ENCODE results near the gene PHKA1. TPM values are rescaled to one million over a fixed set of nuclear protein-coding genes. Genes with fewer than 3 reads are reported as not detected.

PHKA1 gene
- total RNA-seq, 1 experiment from 2014 or later, result 9.1 TPM

GRCh38 chrX:72634331-72634730 is 79.8 kb downstream of the PHKA1 start:
- ChIA-PET POLR2A (interaction anchor here (0.7 to 1.8 kb wide), 2 partner anchors 13 to 141 kb away, joined by 3 to 4 read pairs; no protein-coding TSS in a partner anchor), CTCF (interaction anchor here (1.5 kb wide), 1 partner anchor 8 kb away, joined by 4 read pairs; no protein-coding TSS in a partner anchor)
- no peak for DNase-seq (ENCODE audit: unreplicated experiment)
- intact Hi-C loops (cut with micrococcal nuclease), result no loop called here
- Mint-ChIP-seq H3K27ac (ENCODE audit: low read depth, unreplicated experiment) (no peak overlapping the region), H3K27me3 (ENCODE audit: insufficient read depth, unreplicated experiment) (peaks cover 81% of the 10 kb centered on the region), H3K36me3 (ENCODE audit: insufficient read depth, unreplicated experiment) (peaks cover 16% of the 10 kb centered on the region), H3K4me1 (ENCODE audit: insufficient read depth, unreplicated experiment) (no peaks in the 10 kb centered on the region), H3K9me3 (ENCODE audit: unreplicated experiment) (no peaks in the 10 kb centered on the region), H3K4me3 (ENCODE audit: unreplicated experiment) (no peak overlapping the region)
- BruUV-seq (replicated peaks), result no TSS peak
- TF ChIP-seq, protein P1, sequence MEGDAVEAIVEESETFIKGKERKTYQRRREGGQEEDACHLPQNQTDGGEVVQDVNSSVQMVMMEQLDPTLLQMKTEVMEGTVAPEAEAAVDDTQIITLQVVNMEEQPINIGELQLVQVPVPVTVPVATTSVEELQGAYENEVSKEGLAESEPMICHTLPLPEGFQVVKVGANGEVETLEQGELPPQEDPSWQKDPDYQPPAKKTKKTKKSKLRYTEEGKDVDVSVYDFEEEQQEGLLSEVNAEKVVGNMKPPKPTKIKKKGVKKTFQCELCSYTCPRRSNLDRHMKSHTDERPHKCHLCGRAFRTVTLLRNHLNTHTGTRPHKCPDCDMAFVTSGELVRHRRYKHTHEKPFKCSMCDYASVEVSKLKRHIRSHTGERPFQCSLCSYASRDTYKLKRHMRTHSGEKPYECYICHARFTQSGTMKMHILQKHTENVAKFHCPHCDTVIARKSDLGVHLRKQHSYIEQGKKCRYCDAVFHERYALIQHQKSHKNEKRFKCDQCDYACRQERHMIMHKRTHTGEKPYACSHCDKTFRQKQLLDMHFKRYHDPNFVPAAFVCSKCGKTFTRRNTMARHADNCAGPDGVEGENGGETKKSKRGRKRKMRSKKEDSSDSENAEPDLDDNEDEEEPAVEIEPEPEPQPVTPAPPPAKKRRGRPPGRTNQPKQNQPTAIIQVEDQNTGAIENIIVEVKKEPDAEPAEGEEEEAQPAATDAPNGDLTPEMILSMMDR (IDR thresholded peaks at IDR 0.05; ENCODE audit: unreplicated experiment), result no peak

- no TSS peak for BruUV-seq (replicated peaks)
- Mint-ChIP-seq H3K4me1 (ENCODE audit: insufficient read depth, unreplicated experiment) (no peaks in the 10 kb centered on the region), H3K27ac (ENCODE audit: low read depth, unreplicated experiment) (no peak overlapping the region), H3K36me3 (ENCODE audit: insufficient read depth, unreplicated experiment) (peaks cover 16% of the 10 kb centered on the region), H3K27me3 (ENCODE audit: insufficient read depth, unreplicated experiment) (peaks cover 77% of the 10 kb centered on the region), H3K4me3 (ENCODE audit: unreplicated experiment) (no peak overlapping the region), H3K9me3 (ENCODE audit: unreplicated experiment) (no peaks in the 10 kb centered on the region)
- intact Hi-C loops (cut with micrococcal nuclease), result no loop called here
- TF ChIP-seq, protein P1 (IDR thresholded peaks at IDR 0.05; ENCODE audit: unreplicated experiment), result no peak
- ChIA-PET POLR2A (no interaction called here), CTCF (interaction anchor here (0.7 kb wide), 1 partner anchor 54 kb away, joined by 4 read pairs; no protein-coding TSS in a partner anchor)
- no peak for DNase-seq (ENCODE audit: unreplicated experiment)
Observed at GRCh38 chrX:72630185-72630584, 83.9 kb downstream of the PHKA1 start.

DNA sequence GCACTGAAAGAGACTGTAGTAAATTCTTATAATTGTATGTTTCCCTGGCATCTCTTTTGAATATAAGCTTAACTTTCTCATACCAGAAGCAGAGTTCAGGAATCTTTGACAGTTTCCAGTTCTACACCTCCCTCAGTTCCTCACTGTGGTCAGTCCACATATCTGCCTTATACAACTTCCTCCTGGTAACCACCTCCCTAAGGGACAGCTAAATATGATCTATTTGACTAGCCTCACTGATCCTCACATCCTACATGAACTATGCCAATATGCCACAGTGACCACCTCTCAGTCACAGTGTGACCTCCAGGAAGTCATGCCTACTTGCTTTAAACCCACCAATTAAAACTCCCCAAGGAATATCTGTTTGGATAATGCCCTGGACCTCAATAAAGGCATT is 89.9 kb downstream of the PHKA1 start:
- no peaks in the 10 kb centered on the region for H3K36me3 Mint-ChIP-seq (ENCODE audit: insufficient read depth, unreplicated experiment)
- intact Hi-C loops (cut with micrococcal nuclease), result loop anchor here (5.0 kb wide), 1 partner anchor 88 kb away; the partner anchor contains the start of gene PHKA1
- peaks cover 16% of the 10 kb centered on the region for H3K4me1 Mint-ChIP-seq (ENCODE audit: insufficient read depth, unreplicated experiment)
- no peak for DNase-seq (ENCODE audit: unreplicated experiment)
- no peaks in the 10 kb centered on the region for H3K9me3 Mint-ChIP-seq (ENCODE audit: unreplicated experiment)
- ChIA-PET POLR2A (interaction anchor here (0.6 kb wide), 1 partner anchor 54 kb away, joined by 3 read pairs; no protein-coding TSS in a partner anchor), CTCF (interaction anchor here (0.6 kb wide), 1 partner anchor 1169 kb away, joined by 5 read pairs; no protein-coding TSS in a partner anchor)
- no peak overlapping the region for H3K27ac Mint-ChIP-seq (ENCODE audit: low read depth, unreplicated experiment)
- TF ChIP-seq, protein P1 (IDR thresholded peaks at IDR 0.05; ENCODE audit: unreplicated experiment), result no peak
- H3K4me3 Mint-ChIP-seq (ENCODE audit: unreplicated experiment), result no peak overlapping the region
- H3K27me3 Mint-ChIP-seq (ENCODE audit: insufficient read depth, unreplicated experiment), result peaks cover 34% of the 10 kb centered on the region
- BruUV-seq (replicated peaks), result no TSS peak

GRCh38 chrX:72621625-72622485 is 92.3 kb downstream of the PHKA1 start:
- no peak overlapping the region for H3K4me3 Mint-ChIP-seq (ENCODE audit: unreplicated experiment)
- H3K27me3 Mint-ChIP-seq (ENCODE audit: insufficient read depth, unreplicated experiment), result peaks cover 34% of the 10 kb centered on the region
- H3K9me3 Mint-ChIP-seq (ENCODE audit: unreplicated experiment), result no peaks in the 10 kb centered on the region
- H3K36me3 Mint-ChIP-seq (ENCODE audit: insufficient read depth, unreplicated experiment), result no peaks in the 10 kb centered on the region
- peak overlapping the region; percentile 77 for H3K27ac Mint-ChIP-seq (ENCODE audit: low read depth, unreplicated experiment)
- CTCF ChIA-PET, result interaction anchor here (0.7 kb wide), 2 partner anchors 34 to 52 kb away, joined by 3 read pairs; no protein-coding TSS in a partner anchor
- peak; percentile 47 for DNase-seq (ENCODE audit: unreplicated experiment)
- BruUV-seq (replicated peaks), result no TSS peak
- intact Hi-C loops (cut with micrococcal nuclease), result loop anchor here (5.0 kb wide), 1 partner anchor 90 kb away; the partner anchor contains the start of gene PHKA1
- TF ChIP-seq, protein P1 (IDR thresholded peaks at IDR 0.05; ENCODE audit: unreplicated experiment), result no peak
- peaks cover 16% of the 10 kb centered on the region for H3K4me1 Mint-ChIP-seq (ENCODE audit: insufficient read depth, unreplicated experiment)
- POLR2A ChIA-PET, result interaction anchor here (0.6 to 2.8 kb wide), 11 partner anchors 7 to 441 kb away, joined by 3 to 25 read pairs (median 4); partner anchors contain the start of genes PHKA1 and PIN4

Data from MCF 10A (cell line).